ENCODE measurements around the gene NKX2-1.

GRCh38 chr14:36515105-36515593 is 4.9 kb downstream of the NKX2-1 start:
- TF ChIP-seq CTCF (IDR thresholded peaks at IDR 0.05) (no peak), POLR2A (IDR thresholded peaks at IDR 0.05) (no peak)

All from adrenal gland (tissue), 5 donors.